GM18873 (cell line): Measurements from ENCODE around the gene LRRC4B.
"Not testable (repeated sequence)": the region's sequence is repeated elsewhere in the genome, so short reads cannot be mapped to it uniquely, and the experiment has no call there.

Experiments
- ATAC-seq: cut with Tn5 transposase; IDR thresholded peaks from one replicate; pipeline ENCODE4 v1.9.1; 2021; ENCODE audit warnings: mild to moderate bottlenecking, moderate library complexity, moderate number of reproducible peaks; ENCODE audit not compliant: unreplicated experiment, low FRiP score

The LRRC4B gene

GRCh38 chr19:50567882-50568727, at the start of gene LRRC4B:
Gene LRRC4B, minus strand, starts transcription at chr19:50568435. Its CDS starts 19,597 bp downstream, at chr19:50548838.
- ATAC-seq, result no peak

- ATAC-seq, result not testable (repeated sequence)
Observed at GRCh38 chr19:50612504-50613404, 44.5 kb upstream of the LRRC4B start.

- no peak for ATAC-seq
Observed at GRCh38 chr19:50607874-50608785, 39.9 kb upstream of the LRRC4B start.

GRCh38 chr19:50607388-50607787, 39.2 kb upstream of the LRRC4B start:
- no peak for ATAC-seq

- ATAC-seq, result not testable (repeated sequence)
Observed at GRCh38 chr19:50606059-50606836, 38.0 kb upstream of the LRRC4B start.

- ATAC-seq, result not testable (repeated sequence)
Observed at GRCh38 chr19:50604264-50605073, 36.2 kb upstream of the LRRC4B start.

GRCh38 chr19:50602935-50603334, 34.7 kb upstream of the LRRC4B start:
- ATAC-seq, result no peak

GRCh38 chr19:50602496-50602895, 34.3 kb upstream of the LRRC4B start:
- no peak for ATAC-seq

- no peak for ATAC-seq
Observed at GRCh38 chr19:50602089-50602422, 33.8 kb upstream of the LRRC4B start.

- no peak for ATAC-seq
Observed at GRCh38 chr19:50601407-50602088, 33.3 kb upstream of the LRRC4B start.

- no peak for ATAC-seq
Observed at GRCh38 chr19:50599427-50599826, 31.2 kb upstream of the LRRC4B start.

GRCh38 chr19:50590191-50590590, 22.0 kb upstream of the LRRC4B start:
- ATAC-seq, result no peak

GRCh38 chr19:50581795-50582660, 13.8 kb upstream of the LRRC4B start:
- ATAC-seq, result not testable (repeated sequence)

- ATAC-seq, result no peak
Observed at GRCh38 chr19:50580970-50581634, 12.9 kb upstream of the LRRC4B start.

GRCh38 chr19:50580240-50580639, 12.0 kb upstream of the LRRC4B start:
- no peak for ATAC-seq

- ATAC-seq, result not testable (repeated sequence)
Observed at GRCh38 chr19:50576769-50577168, 8.5 kb upstream of the LRRC4B start.
